Islet precursor cell (in vitro differentiated cells): ENCODE results near the gene CREB5.

Source experiments
- DNase-seq: peaks from one replicate; pipeline ENCODE4 v3.0.0-alpha.2; 2018

The CREB5 gene

DNA sequence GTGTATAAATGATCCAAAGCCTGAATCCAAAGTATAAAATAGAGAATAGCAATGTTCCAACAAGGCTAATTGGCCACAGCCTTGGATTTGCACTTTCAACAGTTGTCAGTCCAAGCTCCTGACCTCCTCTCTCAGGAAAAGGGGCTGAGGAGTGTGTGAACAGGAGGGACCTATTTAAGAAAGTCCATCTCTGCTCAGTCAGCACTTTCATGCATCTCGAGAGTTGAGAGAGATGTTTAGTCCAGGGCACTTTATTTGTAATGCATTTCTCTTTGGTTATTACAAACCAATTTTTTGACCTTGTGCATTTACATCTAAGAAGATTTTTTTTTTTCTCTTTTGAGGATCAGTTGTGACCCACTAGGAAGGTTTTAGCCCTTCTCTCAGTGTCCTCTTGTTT is 244.2 kb downstream of the CREB5 start:
- no peak for DNase-seq

DNA sequence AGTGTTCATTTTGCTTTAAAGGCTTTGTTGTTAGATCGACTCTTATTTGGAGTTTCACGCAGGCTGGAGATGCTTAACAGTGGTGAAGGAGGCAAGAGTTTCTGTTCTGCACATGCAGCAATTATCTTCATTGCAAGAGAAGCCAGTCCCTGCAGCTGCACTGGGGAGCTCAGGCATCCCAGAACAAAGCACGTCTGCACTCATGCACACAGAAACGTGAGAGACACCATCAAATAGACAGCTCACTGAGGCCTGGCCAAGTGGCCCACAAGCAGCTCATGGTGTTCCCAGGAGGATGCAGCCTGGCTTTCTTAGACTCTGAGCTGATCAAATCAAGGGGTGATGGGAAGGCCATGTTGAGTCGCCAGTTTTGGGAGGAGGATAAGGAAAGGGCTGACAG is 246.1 kb downstream of the CREB5 start:
- DNase-seq: no peak

DNA sequence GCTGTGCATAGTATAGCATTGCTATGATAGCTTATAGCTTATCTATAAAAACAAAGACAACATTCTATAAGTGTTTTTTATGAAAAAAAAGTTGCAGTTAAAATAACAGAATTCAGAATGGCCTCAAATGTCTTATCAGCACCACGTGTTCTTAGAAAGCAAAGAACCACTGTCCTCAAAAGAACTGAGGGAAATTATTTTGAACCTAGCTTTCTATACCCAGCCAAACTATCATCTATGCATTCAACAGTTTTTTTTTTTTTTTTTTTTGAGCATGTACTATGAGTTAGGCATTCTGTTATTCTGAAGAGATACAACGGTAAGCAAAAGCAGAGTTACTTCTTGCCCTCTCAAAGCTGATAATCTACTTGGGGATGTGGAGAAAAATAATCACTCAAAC is 247.8 kb downstream of the CREB5 start:
- DNase-seq: no peak

DNA sequence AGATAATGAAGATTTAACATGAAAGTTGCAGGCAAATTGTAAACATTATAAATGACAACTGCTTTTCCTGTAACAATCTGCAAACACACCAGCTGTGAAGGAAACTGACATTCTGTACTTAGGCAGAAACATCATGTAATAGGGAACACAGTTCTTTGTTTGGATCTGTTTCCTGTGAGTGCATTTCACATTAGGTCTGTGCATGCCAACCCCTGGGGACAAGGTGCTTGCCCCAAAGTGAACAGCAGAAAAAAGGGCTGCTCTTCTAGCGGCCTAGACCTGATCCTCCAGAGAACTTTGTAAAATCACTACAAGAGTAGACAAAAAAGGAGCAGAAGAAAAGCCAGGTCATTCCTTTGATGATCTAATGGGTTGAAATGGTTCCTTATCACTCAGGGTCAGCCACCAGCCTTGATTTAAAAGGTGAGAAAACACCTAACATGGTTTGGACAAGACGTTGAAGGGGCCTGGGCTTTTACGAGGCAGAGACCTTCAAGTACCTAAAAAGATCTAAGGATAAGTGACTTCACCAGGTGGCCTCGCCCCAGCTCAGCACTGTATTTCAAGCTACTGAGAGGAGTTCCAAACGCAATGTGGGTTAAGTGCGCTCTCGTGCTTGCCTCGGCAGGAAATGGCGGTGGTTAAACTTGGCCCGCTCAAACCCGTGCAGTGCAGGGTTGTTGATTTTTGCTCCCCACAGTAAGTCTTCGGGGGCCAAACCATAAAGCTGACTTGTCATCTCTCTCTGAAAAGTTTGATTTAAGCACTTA is 249.7 kb downstream of the CREB5 start:
- peak; percentile 73 for DNase-seq

DNA sequence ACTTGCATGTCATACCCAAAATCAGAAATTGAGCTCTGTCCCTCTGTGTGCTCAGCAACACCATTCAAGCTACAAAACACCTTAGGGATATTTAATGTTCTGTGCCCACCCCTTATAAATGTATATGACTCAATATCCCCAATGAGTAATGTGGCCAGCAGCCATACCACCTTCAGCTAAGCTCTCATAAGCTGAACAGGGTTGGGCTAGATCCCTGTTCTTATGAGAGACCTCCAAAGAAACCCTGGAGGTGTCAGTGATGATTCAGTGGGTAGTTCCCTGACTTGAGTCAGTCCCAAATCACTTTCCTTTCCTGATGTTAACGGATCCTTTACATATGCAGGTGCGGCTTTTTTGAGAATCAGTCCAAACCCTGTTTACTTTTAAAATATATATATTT is 253.8 kb downstream of the CREB5 start:
- no peak for DNase-seq

DNA sequence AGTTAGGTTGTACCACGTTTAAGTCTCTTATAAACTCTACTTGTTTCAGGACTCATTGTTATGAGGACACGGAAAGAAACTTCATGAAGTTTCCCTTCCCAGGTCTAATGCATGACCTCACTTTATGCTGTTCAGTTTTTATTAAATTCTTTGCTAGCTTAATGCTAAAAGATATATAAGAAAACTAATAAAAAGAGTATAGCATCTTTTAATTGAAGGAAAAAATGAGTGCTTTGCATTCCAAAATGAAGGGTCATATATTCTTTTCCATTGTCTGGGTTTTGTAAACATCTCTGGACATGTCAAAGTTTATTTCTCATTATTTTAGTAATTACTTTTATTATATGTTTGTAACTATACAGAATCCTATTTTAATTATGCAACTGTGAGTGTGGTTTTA is 255.8 kb downstream of the CREB5 start:
- no peak for DNase-seq

DNA sequence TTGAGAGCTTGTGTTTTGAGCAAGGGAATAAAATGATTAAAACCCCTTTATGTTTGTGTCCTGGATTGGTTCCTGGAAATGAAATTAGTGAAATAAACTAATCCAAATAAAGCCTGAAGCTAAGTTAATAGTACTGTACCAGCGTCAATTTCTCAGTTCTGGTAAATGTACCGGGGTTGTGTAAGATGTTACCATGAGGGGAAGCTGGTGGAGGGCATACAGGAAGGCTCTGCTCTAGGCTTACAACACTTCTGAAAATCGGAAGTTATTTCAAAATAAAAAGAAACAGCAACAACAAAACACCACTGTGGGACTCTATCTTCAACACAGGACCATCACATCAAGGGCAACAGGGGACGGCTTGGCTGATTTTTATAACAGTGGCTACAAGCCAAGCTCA is 257.0 kb downstream of the CREB5 start:
- DNase-seq: no peak

DNA sequence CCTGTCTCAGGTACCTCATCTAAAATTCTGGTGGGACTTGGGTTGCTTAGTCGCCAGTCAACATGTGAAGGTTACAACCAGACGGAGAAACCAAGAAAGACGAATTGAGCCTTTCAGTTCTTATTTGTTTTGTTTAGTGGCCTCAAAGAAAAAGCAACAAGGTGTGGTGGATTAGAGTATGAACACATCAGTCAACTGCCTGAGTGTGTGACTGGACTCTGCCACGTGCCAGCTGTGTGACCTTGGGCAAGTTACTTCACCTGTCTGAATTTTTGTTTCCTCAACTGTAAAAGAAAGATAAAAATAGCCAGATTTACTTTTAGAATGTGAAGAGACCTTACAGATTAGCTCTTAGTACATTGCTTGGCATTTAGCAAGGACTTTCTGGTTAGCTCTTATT is 259.2 kb downstream of the CREB5 start:
- no peak for DNase-seq

DNA sequence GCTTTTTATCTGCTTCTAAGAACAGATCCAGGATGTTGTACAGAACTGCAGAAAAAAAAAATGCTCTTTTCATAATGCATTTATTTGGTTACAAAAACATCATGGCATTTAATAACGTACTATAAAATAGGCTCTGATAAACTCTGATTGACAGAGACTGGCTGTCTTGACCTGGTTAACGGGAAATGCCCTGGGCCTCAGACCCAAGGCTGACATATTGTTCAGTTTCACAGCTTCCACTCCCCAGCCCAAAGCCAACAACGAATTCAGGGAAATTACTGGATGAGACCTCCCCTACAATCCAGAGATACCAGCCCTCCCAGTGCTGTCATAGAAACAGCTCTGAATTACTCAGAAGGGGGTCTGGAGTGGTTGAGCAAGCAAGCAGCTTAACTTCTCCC is 260.1 kb downstream of the CREB5 start:
- no peak for DNase-seq

DNA sequence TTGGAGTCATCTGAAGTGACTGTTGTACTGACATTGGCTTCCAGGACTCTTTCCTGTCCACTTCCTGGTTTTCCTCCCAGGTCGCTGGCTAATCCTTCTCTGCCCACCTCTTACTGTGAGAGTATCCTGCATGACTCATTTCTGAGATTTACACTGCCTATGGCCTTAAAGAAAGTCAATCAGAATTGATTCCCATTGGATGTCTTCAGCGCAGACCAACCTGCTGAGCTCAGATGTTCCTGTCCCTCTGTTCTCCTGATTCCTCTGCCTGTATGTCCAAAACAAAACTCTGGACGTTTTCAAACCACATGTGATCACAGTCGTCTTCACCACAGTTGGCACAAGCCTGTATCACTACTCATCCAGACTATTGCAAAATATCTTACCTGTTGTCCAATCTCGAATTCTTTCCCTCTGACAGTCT is 262.1 kb downstream of the CREB5 start:
- no peak for DNase-seq

DNA sequence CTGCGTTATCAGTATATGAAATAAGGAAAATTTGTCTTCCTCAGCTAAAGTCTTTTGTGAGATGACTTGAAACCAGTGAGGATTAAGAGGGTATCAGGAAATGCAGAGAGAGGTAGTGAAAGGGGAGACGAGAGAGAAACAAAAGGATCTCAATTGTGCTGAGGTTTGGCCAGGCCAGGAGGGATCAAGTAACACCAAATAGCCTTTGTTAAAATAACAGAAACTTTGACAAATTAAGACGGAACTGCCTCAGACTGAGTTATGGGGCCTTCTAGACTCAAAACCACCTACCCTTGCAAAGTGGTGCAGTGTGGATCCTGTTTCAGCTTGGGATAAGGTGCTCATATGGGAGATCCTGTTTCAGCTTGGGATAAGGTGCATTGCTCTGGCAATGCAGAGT is 263.1 kb downstream of the CREB5 start:
- DNase-seq: no peak

DNA sequence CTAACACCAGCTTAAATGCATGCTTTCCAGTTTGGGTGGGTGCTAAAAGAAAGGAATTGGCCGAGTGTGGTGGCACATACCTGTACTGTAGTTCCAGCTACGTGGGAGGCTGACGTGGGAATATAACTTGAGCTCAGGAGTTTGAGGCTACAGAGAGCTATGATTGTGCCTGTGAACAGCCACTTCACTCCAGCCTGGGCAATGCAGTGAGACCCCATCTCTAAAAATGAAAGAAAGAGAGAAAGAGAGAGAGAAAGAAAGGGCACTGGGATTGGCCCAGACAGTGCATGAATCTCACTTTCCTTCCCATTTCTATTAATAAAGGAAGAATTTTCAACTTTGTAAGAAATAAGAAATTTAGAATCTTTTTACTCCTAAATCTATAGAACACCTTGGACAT is 265.4 kb downstream of the CREB5 start:
- DNase-seq: no peak

DNA sequence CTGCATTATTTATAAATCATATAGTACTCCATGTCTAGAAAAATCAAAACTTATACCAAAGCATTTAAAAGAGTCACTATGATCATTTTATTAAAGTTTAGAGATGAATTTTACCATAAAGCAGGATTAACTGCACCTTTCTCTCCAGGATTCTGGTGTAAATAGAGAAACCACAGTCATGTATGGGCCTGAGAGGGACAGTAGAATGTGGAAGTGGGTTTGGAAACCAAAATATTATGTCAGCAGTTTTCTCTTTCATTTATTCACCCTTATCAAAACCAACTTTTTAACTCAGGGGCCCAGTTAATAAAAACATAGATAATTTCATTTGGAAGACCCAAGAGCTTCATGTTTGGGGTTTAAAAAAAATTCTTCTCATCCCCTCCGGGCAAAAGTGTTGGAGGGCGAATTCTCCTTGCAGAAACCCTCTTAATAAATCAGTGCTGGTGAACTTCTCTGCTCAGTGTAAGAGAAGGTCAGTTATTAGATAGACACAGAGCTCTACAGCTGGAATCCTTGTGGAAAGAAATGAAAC is 266.2 kb downstream of the CREB5 start:
- DNase-seq: no peak

DNA sequence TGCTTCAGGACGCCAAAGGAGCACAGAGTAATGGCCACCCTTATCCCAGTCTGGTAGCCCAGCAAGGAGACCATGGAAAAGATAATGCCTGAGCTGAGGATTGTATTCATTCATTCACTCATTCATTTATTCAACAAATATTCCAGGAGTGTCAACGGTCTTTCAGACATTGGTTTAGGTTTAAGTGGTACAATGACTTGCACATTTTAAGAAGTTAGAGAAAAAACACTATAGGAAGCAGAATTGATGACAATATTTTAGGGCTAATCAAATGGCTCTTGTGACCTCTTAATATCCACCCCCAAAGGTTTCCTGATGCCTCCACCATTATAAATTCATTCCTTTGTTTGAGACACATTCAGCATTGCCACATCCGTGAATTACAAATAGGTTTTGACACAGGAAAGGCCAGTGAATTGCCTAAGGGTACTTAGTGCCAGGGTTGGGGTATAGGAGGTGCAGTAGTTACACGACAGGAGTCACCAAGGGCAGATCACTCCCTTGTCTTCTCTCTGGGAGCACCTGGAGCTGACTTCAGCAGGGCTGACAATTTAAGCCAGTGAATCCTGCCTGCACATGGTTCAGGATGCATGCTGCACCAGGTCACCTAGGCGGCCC is 269.5 kb downstream of the CREB5 start:
- no peak for DNase-seq

DNA sequence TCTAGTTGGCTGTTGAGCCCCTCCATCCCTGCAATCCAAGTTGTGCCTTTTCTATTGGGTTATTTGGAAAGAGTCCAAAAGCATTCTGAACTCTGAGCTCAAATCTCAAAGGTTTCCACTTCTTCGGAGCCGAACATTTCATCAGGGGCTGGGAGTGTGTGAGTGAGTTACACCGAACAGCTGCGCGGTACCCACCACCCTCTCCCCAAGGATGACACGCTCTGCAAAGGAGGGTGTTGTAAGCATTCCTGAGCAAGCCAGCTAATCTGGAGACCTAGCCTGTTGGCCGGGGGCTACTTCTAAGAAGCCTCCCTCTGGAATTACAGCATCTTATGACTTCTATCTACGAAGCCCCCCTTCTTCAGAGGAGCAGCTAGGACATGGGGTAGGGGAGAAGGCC is 270.5 kb downstream of the CREB5 start:
- DNase-seq: no peak

DNA sequence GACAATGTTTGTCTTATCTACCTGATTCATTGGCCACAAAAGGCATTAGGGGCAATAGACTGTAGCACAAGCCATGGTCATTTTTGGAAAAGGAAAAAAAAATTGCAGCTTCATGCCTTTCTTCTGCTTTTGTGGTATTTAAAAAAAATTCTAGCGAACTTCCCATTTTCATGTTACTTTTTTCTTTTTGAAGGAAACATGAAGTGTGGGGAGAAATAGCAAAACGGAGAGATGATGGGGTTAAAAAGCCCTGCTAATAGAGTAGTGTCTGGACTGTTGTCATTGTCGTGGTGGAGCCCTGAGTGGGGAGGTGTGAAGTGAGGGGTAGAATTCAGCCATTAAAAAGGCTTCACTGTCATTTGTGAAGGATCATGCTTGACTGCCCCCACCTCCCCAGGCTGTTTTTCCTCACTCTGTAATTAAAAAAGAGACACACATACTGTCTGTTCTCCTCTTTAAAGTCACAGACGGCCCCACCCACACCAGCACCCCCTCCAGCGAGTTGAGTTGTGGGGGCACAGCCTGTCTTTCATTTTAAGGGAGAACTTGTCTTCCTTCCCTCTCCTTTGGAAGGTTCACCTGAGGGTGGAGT is 272.4 kb downstream of the CREB5 start:
- no peak for DNase-seq

DNA sequence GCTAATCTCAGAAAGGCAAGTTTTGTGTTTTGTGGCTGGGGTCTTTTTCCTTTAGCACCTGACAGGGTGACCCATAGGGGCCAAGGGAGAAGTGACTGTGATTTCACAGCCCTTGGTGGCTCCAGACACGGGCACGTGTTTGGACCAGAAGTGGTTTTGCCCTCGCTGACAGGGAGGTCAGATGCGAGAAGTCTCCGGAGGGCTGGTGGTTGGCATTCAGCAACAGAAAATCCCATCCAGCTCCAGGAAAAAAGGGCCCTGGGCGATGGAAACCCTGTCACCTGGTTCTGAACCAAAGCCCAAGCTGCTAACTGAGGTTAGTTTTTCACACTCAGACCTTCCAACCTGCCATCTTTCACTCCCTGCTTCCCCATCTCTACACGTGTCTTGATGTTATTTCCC is 272.9 kb downstream of the CREB5 start:
- peak; percentile 67 for DNase-seq

DNA sequence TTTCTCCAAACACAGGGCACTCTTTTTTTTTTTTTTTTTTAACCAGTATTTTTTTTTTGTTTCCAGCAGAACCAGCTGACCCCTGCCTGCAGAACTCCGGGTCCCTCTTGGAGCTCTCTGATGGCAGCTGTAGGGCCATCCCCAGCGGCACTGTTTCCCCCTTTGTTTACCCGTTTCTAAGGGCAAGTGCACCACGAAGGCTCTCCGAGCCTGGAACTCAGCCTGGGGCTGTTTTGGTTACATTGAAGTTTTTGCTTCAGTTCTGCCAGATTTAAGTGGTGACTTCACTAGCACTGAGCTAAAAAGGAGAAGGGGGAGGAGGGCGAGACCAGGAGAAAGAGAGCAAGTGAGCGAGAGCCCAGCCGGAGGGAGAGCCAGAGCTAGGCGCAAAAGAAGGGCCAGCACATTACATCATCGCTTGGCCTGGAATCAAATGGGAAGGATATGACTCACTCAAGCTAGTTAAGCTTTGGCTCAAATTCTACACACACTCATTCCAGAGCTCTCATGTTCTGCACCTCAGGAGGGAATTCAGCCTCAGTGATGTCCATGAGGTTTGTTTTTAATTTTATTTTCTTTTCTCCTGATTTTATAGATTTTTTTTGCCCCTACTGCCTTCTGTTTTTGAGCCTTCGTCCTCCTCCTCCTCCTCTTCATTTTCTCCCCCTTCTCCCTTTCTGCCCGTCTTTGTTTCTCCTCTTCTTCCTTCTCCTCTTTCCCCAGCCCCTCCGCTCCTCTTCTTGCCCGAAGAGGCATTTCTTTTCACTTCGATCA is 273.5 kb downstream of the CREB5 start:
- peak; percentile 99 for DNase-seq

DNA sequence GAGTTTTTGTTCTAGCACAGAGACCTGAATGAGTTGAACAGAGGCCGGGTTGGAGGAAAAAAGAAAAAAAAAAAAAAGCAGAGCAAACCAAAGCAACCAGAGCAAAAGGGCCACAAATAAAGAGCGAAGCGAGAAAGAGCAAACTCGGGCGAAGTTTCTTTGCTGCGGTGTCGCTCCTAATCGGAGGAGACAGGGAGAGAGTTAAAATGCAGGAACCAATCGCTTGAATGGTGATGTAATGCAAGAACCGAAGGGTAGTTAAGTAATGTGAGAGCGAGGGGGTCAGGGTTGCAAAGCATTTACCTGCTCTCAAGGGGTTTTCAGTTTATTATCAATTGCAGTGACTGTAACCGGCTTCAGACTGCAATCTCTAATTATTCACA is 274.1 kb downstream of the CREB5 start:
- peak; percentile 83 for DNase-seq

DNA sequence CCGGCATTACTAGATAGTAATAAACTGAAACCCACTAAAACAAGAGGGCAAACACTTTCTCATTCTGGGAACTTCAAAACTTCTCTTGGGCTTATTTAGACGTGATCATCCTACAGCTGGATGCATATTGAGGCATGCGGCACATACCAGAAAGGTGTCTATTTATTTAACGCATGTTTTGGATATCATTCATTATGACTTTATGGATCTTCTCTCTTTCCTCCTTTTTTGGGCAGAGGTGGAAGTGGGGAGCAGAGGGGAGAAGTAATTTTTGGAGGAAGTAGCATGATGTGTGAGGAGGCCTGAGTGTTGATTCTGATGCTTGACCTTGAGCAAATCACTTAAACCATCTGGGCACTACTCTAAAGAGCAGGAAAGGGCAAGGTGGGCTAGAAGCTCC is 275.2 kb downstream of the CREB5 start:
- no peak for DNase-seq

DNA sequence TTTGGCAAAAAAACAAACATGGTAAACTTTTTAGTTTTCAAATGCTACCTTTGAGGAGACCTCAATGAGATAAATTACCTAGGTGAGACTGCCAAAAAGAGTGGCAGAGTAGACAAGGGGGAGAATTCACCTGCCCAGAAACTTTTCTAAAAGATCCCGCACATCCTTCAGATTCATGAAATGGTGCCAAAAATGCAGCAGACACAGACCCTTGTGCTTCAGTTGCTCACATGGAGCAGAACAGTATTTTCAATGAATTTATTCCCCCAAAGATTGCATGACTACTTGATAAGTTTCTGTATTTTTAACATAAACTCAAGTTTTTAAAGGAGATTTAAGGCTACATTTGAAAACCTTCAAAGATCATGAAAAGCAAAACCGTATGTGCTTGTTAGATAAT is 275.9 kb downstream of the CREB5 start:
- no peak for DNase-seq

DNA sequence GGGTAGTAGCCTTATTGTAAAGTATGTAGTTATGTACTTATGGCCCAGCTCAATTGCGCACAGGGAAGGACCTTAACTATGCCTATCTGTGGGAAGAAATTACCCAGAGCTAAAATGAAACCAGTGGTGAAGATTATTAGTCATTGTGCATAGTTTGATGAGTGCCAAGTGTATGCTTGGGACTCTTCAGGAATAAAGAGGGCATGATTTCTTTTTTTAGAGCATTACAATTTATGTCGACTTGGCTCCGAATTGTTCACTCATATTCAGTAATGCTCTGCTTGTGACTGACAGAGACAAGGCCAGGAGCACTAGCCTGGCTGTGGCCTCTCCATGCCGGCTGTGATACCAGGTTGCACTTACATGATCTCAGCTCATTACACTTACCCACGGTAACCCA is 276.3 kb downstream of the CREB5 start:
- no peak for DNase-seq
